Measurements from ENCODE around the gene PAMR1. TPM values are rescaled to one million over a fixed set of nuclear protein-coding genes. Genes with fewer than 3 reads are reported as not detected.

The PAMR1 gene
- total and polyA plus RNA-seq, 2 of the 8 experiments (the other 6 are each of a cell fraction or from before 2014, with no cell fraction given): 3.0 to 6.9 TPM

- ChIA-PET CTCF (ENCODE audit: partially characterized antibody) (interaction anchor here (1.0 to 2.5 kb wide), 5 partner anchors 11 to 568 kb away, joined by 3 to 8 read pairs (median 4); no protein-coding TSS in a partner anchor), POLR2A (ENCODE audit: partially characterized antibody) (no interaction called here)
- Histone ChIP-seq H3K23ac (ENCODE audit: insufficient read length) (no peak overlapping the region), H3K18ac (ENCODE audit: extremely low read depth, low read length) (no peak overlapping the region), H3K36me3 (ENCODE audit: control insufficient read depth in 2 of 4, insufficient read depth in 4 of 4, low read length in 3 of 4) (no peaks in the 10 kb centered on the region), H3K27me3 (replicated peaks in 1 of 4; ENCODE audit: control insufficient read depth in 3 of 4, extremely low read depth in 1 of 4, insufficient read depth in 3 of 4, low read length in 3 of 4) (no peaks in the 10 kb centered on the region), H3K9me3 (ENCODE audit: insufficient read depth in 2 of 2, low read depth in 1 of 2, low read length in 1 of 2) (no peaks in the 10 kb centered on the region), H3K14ac (ENCODE audit: insufficient read length) (no peak overlapping the region), H3K79me2 (ENCODE audit: control insufficient read depth in 1 of 2, insufficient read depth in 2 of 2, low read length in 2 of 2) (no peaks in the 10 kb centered on the region), H3K56ac (replicated peaks; ENCODE audit: insufficient read length, low read depth, low read length) (no peak overlapping the region), H4K5ac (ENCODE audit: insufficient read length, low read depth, low read length) (no peak overlapping the region), H2BK120ac (replicated peaks; ENCODE audit: low read depth, low read length) (no peak overlapping the region), H3K4me3 (ENCODE audit: extremely low read depth in 1 of 4, insufficient read depth in 2 of 4, low read depth in 3 of 4, low read length in 4 of 4) (no peak overlapping the region), H4K91ac (replicated peaks; ENCODE audit: insufficient read length, low read length) (no peak overlapping the region), H2AFZ (ENCODE audit: low read length) (no peak overlapping the region), H3K4me2 (ENCODE audit: insufficient read depth in 1 of 2, low read depth in 2 of 2, low read length in 2 of 2) (no peak overlapping the region), H2BK12ac (ENCODE audit: low read depth, low read length) (no peak overlapping the region), H2BK20ac (ENCODE audit: low read length) (no peak overlapping the region), H2AK5ac (ENCODE audit: low read depth, low read length) (no peak overlapping the region), H2BK5ac (ENCODE audit: low read depth, low read length) (no peak overlapping the region), H4K20me1 (replicated peaks in 1 of 2; ENCODE audit: control insufficient read depth in 1 of 2, insufficient read depth in 2 of 2, low read length in 2 of 2) (no peaks in the 10 kb centered on the region), H3K9ac (replicated peaks in 1 of 4; ENCODE audit: extremely low read depth in 1 of 4, low read depth in 3 of 4, low read length in 3 of 4) (no peak overlapping the region), H3K4me1 (replicated peaks in 1 of 4; ENCODE audit: control insufficient read depth in 3 of 4, insufficient read depth in 4 of 4, low read length in 3 of 4) (peaks cover 0 to 2% (median 0%) of the 10 kb centered on the region in 4 experiments; a peak in 2 of 7 replicates), H3K27ac (ENCODE audit: low read depth, low read length) (no peak overlapping the region), H3K23me2 (ENCODE audit: low read depth, low read length) (no peaks in the 10 kb centered on the region), H3K4ac (replicated peaks; ENCODE audit: insufficient read length, low read depth, low read length) (no peak overlapping the region), H4K8ac (ENCODE audit: extremely low read depth, insufficient read depth, low read length) (no peak overlapping the region), H3K79me1 (ENCODE audit: low read depth, low read length) (no peaks in the 10 kb centered on the region), H2BK15ac (ENCODE audit: low read length) (no peak overlapping the region)
- no peak for DNase-seq (ENCODE audit: low read depth in 1 of 2, low spot score in 2 of 2)
- no peak for FAIRE-seq
- WGBS, 2 experiments (ENCODE audit: extremely low coverage in 1 of 2, insufficient coverage in 1 of 2, insufficient read length in 1 of 2, insufficient replicate concordance in 2 of 2, low coverage in 1 of 2, low lambda C conversion rate in 2 of 2, missing lambda C conversion rate in 1 of 2): 87% methylated on average over 4 of the region's 4 CpGs; no CpG with 5 or more reads in 1 of the 2 experiments
- TF ChIP-seq TAF7 (optimal IDR thresholded peaks at IDR 0.05; ENCODE audit: borderline replicate concordance, low read depth, low read length) (no peak), YY1 (IDR thresholded peaks at IDR 0.05; ENCODE audit: low read depth, low read length) (no peak), SP2 (IDR thresholded peaks at IDR 0.05; ENCODE audit: low read length) (no peak), RAD21 (IDR thresholded peaks at IDR 0.05 in 1 of 2, conservative IDR thresholded peaks at IDR 0.05 in 1 of 2; ENCODE audit: low read depth in 2 of 2, low read length in 2 of 2) (no peak), USF2 (IDR thresholded peaks at IDR 0.05; ENCODE audit: low read length) (no peak)
These were observed 40.8 kb upstream of the PAMR1 start for GRCh38 chr11:35566181-35566580.

Measured in H1 (cell line).